GM21423 (cell line): Measurements from ENCODE around the gene LOXL1.

Experiments used
- ATAC-seq: cut with Tn5 transposase; IDR thresholded peaks from one replicate; pipeline ENCODE4 v1.9.1; 2021; ENCODE audit warnings: mild to moderate bottlenecking, moderate library complexity; ENCODE audit not compliant: unreplicated experiment

The LOXL1 gene, protein sequence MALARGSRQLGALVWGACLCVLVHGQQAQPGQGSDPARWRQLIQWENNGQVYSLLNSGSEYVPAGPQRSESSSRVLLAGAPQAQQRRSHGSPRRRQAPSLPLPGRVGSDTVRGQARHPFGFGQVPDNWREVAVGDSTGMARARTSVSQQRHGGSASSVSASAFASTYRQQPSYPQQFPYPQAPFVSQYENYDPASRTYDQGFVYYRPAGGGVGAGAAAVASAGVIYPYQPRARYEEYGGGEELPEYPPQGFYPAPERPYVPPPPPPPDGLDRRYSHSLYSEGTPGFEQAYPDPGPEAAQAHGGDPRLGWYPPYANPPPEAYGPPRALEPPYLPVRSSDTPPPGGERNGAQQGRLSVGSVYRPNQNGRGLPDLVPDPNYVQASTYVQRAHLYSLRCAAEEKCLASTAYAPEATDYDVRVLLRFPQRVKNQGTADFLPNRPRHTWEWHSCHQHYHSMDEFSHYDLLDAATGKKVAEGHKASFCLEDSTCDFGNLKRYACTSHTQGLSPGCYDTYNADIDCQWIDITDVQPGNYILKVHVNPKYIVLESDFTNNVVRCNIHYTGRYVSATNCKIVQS

DNA sequence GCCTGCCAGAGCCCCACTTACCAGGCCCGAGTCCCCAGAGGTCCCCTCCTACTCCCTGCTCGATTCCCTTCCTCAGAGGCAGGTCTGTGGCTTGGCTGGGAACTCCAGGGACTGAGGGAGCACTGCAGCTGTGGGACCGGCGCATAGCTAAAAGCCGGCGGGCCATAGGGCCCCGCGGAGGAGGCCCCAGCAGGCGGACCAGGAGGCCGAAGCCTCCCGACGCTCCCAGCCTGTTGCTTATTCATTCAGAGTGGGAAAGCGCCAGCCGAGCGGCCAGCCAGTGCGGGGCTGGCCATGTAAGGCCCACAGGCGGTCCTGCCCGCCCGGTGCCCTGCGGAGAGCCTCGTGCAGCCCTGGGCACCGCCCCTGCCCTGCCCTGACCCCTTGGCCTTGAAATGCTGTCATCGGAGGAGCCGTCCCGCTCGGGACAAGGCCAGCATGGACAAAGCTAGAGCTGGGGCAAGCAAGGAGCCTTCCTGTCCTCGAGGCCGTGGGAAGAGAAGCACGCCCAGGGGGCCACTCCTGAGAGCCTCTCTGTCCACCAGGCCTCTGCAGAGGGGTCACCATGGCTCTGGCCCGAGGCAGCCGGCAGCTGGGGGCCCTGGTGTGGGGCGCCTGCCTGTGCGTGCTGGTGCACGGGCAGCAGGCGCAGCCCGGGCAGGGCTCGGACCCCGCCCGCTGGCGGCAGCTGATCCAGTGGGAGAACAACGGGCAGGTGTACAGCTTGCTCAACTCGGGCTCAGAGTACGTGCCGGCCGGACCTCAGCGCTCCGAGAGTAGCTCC lies at the start of gene LOXL1:
Gene LOXL1, plus strand, starts transcription at position 244 of the 784 bp plus-strand sequence. Its CDS starts 322 bp downstream, at position 566.
- ATAC-seq = no peak

DNA sequence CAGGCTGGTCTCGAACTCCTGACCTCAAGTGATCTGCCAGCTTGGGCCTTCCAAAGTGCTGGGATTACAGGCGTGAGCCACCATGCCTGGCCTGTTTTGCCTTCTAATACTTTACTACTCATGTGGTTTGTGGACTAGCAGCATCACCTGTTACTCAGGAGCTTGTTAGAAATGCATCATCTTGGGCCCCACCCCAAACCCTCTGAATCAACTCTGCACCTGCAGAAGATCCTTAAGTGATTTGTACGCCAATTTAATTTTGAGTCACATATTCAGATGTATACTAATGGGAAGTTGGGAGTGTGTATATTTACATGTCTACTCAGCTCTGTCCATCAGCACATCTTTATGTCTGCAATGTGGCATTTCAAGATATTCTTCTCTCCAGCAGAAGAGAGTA lies 46.8 kb upstream of the LOXL1 start:
- no peak for ATAC-seq

DNA sequence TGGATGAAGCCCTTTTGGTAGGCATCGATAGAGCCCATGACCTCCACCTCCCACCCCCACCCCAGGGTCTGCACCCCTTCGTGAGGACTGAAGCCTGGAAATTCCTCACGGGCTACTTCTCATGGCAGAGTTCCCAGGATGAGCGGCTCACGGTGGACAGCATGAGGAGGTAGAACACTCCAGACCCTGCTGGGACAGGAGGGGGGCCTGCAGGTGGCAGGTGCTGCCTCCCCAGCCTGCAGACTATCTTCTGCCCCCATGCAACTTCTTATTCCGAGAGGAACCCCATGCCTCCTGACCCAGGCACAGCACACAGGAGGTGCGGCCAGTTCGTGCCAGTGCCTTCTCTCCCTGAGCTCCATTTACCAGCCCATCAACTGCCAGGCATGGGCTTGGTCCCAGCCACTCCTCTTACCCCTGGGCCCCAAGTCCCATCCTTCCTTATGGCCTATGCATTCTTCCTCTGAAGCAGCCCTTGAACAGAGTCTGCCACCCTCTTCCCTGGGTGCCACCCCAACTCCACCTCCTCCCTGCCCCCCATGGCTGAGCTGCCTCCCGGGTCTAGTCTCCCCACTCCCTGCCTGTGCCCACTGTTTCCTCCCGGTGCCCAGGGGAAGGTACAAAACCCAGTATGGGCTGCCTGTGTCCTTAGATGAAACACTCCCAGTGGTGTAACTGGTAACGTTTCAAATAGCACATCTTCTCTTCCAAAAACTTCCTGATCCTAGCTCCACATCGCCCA lies 44.5 kb upstream of the LOXL1 start:
- no peak for ATAC-seq

DNA sequence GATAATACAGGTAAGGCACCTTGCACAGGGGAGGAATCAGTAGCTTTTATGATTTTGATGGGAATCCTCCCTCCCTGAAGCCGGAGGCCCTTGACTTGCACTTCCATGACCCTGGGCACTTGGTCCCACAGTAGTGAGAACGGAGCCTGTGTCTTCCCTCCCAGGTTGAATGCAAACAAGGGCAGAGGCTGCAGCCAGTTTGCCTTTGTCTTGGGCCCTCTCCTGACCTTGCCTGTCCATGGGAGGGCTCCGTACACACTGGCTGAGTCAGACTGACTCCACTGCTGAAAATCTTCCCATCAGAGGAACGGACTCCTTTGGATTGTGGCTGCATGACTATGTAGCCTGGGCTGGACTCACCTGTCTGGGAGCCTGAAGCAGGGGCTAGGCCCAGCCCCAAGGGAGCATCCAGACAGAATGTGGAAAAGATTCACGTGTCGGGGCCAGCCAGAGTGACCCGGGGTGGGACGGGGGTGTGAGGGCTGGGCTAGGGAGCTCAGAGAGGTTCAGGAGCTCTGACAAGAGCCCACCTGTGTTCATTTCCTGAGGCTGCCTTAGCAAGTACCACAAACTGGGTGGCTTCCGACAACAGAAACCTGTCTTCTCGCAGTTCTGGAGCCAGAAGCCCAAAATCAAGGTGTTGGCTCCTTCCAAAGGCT lies 43.4 kb upstream of the LOXL1 start:
- ATAC-seq = no peak

DNA sequence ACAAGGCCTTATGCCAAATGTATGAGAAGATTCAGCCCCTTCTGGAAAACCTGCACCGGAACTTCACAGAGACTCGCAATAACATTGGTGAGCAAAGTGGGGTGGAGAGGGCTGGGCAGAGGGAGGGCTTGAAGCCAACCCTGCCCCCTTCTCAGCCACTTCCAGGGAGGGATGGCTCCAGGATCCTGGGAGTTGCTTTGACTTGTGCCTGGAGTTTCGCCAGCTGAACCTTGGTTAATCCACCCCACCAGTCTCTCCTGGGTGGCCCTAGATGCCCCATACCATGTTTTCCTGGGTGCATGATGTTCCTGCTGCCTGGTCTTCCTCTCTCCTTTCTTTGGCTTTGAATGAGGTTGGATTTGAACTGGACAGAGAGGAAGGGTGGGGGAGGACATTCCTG lies 42.1 kb upstream of the LOXL1 start:
- ATAC-seq = no peak

DNA sequence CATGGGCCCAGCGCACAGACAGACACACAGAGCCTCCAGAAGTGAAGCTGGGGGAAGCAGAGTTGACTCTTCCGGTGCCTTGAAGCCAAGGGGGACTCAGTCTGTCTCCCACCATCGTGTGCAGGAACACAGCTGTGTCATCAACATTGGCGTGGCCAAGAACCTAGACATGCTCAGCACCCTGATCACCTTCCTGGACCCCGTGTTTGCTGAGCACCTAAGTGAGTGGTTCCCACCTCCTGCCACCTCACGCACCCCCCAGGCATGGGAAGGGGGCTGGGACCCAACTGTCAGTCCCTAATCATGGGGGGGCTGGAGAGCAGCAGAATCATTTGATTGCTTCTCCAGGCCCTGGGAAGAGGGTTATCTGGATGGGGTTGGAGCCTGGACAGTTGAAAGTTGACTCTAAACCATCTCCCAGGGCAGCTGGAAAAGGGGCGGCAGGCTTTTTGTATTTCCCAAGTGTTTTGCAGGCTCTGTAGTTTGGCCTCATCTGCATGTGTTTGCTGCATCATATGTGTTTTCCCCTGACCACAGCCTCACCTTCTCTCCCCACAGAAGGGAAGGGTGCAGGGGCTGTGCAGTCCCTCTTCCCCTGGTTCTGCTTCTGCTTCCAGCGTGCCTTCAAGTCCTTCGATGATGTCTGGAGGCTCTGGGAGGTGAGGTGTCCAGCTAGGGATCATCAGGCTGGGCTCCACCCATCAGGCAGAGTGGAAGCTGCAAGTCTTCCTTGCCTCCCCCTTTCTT lies 40.1 kb upstream of the LOXL1 start:
- ATAC-seq = no peak

DNA sequence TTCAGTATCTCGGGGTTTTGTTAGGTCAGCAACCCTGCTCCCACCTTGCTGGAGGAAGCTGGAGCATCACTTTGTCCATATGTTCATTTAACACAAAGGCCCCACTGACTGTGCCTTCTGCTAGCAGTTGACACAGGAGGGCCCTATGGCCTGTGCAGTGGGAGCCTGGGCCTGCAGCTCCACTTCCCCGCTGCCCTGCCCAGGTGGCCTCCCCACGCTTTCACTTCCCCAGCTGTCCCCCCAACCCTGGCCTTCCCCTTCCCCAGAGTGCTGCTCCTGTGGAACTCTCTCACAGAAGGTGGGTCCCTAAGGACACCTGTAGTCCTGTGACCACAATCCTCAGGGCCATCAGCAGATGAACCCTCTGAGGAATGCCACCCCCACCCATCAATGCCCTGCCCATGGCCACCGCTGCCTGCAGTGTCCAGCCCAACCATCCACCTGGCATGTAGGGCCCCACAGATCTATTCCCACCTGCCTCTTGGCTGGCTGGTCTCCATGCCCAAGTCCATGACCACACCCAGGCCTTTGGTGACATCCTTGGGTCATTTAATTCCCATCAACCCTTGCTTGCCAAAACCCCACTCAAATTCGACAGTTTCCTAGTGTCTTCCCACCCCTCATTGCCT lies 39.4 kb upstream of the LOXL1 start:
- no peak for ATAC-seq

DNA sequence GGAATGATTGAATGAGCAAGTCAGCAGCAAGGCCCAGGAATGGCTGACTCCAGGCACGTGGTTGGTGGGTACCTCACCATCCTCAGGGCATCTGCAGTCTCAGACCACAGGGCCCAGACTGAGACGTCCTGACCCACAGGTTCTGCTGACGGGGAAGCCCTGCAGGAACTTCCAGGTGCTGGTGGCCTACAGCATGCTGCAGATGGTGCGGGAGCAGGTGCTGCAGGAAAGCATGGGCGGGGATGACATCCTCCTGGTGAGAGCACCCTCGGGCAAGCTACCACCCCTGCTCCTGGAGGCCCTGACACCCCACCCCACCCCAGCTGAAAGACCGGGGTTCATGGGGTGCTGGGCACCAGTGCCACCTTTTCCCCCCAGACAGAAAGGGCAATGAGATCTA lies 38.8 kb upstream of the LOXL1 start:
- ATAC-seq = no peak

DNA sequence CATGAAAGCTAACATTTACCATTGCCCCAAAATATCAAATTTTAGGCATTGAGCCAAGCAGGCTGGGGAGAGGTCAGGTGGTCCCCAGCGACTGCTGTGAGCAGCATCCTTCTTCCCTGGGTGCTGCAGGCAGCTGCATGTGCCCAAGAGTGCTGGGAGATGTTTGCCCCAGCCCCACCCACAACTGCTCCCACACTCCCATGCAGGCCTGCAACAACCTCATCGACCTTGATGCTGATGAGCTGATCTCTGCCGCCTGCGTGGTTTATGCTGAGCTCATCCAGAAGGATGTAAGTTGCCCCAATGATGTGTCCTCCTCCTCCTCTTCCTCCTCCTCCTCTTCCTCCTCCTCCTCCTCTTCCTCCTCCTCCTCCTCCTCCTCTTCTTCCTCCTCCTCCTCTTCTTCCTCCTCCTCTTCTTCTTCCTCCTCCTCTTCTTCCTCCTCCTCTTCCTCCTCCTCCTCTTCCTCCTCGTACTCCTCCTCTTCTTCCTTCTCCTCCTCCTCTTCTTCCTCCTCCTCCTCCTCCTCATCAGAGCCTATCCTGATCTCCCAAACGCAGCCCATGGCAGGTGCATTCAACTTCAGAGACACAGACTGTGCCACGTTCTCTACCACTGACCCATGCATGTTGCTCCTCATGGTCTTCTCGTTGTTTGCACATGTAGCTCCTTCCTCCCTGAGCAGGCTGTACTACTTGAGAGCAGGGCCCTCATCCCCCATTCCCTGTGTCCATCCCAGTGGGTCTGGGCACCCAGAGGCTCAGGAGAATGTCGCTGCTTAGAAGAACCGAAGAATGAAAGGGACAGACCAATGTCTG lies 37.8 kb upstream of the LOXL1 start:
- ATAC-seq = no peak

DNA sequence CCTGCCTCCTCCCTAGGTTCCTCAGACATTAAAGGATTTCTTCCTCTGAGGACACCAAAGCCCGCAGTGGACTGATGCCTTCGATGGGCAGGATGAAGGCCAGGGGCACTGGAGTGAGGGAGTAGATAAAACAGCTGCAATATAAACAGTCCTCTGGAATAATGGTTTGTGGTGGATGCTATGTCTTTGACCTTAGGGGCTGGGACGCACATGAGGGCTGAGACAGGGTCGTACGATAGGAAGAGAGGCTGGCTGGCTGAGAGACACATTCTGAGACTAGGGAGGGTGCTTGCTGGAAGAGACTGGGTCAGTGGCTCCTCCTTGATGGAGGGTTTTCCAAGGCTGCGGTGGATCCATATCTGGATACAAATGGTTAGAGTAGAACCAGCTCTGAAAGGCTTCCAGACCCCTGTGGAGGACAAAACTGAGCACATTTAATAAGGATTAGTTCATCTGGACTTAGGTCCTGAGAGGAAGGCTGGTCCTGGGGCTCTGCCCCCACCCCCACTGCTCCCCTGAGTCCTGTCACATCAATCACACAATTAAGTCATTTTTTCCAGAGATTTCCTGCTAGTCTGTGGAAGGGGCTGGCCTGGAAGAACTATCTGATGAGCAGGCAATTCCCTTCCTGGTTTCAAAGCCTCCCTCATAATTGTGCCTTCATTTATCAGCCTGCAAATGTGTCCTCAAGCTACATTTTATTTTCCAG lies 37.1 kb upstream of the LOXL1 start:
- no peak for ATAC-seq

DNA sequence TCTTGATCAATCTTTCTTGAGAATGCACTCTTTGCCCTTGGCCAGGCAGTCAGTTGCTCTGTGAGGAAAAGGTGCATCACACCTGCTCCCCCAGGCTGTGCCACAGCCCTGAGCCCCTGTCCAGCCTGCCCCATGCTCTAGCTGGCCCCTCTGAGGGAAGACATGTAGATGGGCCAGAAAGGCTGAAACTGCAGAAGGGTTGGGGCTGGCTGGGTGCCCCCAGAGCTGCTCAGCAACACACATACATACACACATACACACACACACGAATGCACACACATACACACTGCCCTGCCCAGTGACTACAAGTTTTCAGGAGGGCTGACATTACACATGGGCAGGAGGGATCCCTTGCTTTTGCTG lies 36.5 kb upstream of the LOXL1 start:
- no peak for ATAC-seq

DNA sequence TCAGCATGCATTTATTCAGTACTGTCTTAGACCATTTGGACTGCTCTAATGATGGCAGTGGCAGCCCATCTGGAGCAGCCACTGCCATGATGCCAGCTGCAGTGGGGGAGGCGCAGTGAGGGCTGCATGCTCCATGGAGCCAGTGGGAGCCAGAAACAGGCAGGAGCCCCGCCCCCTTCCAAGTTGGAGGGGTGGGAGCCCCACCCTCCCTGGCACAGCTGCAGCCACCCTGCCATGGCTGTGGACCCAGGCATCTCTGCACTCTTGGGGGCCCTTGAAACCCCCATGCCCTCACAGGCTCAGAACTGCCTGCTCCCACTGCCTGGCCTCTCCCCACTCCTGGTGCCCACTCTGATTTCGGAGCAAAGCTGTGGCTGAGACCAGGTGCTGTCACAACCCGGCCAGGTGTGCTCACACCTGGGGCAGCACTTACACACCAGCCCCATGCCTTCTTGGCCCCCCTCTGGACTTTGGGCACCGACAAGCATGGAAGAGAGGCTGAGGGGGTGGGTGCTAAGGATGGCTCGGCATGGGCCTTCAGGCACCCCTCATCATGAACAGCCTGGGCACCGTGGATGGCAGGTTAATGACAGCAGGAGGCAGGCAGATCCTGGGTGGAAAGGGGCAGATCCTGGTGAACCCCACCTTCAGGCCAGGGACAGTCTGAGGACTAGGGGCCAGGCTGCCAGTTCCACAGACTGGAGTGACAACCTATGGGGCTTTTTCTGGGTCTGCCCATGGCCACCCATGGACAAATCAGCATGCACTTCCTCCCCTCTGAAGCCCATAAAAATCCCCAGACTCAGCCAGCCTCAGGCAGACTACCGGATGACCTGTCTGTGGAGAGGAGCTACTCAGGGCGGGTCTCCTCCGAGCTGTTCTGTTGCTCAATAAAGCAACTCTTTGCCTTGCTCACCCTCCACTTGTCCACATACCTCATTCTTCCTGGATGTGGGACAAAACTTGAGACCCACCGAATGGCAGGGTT lies 34.6 kb upstream of the LOXL1 start:
- no peak for ATAC-seq

DNA sequence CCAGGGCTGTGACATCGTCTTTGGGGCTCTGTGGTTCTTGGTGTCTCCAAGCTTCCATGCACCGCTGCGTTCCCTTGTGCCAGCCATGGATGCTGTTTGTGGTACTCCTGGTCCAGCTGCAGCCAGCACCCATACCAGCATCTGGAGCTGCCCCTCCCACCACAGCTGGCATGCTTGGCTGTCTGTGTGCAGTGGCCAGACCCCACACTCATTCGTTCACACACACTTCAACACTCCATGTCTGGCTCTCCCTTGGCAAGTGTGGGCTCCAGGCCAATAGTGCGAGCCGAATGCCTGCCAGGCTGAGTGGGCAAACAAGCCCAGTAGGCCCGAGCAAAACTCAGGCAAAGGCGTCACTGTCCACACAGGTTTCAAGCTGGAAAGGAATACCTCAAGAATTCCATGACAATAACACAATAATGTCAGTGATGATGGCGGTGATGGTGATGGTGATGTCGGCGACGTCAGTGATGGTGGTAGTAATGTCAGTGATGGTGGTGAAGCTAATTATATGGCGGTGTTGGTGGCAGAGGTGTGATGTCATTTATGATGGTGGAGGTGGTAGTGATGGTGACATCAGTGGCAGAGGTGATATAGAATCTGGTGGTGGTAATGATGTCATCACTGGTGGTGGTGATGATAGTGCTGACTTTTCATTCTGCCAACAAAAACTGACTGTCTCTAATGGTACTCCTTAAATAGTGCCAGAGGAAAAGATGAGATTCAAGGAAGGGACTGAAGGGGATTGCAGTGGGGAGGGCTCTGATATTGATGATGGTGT lies 33.6 kb upstream of the LOXL1 start:
- ATAC-seq = no peak

DNA sequence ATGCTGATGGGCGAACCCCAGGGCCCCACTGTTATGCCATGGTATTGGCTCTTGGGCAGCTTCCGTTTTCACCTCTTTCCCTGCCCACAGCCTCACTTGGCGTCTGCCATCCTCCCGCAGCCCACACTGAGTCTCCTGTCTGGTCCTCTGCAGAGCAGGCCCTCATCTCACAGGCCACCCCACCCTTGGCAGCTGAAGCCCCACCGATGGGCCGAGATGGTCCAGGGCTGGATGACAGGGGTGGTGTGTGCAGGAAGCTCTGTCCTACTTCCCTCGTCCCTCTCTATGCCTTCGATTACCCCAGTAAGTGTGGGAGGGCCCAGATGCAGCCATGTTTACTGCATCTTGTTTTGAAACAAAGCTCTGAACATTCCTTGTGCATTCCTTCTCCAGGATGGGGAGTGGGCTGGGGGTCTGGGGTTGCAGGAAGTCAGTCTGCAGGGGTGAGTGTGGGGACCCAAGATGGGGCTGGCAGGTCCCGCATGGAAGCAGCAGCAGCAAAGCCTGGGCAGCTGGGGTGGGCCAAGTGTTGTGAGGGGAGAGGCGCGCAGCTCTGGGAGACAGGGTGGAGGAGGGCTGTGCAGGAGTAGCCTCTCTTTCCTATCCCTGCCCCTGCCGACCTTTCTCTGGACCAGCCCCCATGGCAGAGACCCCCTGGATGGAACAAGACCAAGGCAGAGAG lies 32.0 kb upstream of the LOXL1 start:
- ATAC-seq = no peak

DNA sequence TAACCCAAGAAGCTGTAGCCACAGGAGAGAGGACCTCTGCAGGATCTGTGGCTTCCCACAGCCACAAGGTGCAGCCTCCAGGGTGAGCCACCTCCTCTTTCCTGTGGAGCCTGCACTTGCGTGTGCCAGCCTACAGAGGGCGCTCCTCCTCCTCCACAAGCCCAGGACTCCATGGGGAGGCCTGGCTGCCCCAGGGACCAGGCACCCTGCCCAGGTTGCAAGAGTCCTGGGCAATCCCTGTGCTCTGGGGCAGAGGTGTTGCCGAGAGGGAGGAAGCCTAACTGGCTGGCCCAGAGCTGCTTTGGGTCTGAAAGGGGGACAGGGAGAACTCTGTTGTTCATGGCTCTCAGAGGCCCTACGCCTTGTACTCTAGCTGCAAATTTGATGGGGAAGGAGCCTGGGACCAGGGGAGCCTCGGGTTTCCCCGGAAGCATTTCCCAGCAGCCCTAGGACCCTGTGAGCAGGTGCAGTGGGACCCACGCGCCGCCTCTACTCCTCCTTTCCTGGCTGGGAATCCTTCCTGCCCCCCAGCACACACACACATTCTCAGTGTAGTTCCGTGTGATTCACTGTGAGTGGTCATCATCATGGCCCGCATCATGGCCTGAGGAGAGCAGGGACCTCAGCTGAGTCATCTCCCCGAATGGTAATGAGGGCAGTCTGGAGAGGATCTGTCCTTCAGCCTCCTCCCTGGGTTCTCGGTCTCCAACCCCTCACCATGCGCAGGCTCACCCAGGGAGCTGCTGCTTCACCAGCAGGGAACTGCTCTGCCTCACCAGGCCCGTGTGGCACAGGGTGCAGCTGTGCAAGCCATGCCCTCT lies 28.6 kb upstream of the LOXL1 start:
- no peak for ATAC-seq
